GM18505 (cell line): ENCODE results near the gene ISLR2.

Experiments
- ATAC-seq: cut with Tn5 transposase; IDR thresholded peaks from one replicate; pipeline ENCODE4 v1.9.1; 2021; ENCODE audit not compliant: unreplicated experiment
- POLR2A ChIP-seq: IDR thresholded peaks from 4 replicates; pipeline ENCODE4 v1.6.1; 2011; ENCODE audit warnings: borderline replicate concordance; ENCODE audit not compliant: insufficient read depth, insufficient read length; ENCODE audit errors: extremely low read depth

The ISLR2 gene

GRCh38 chr15:74134387-74135027 is 4.1 kb downstream of the ISLR2 start:
- no peak for TF ChIP-seq POLR2A
- ATAC-seq, result no peak

GRCh38 chr15:74135041-74135565 is 4.7 kb downstream of the ISLR2 start:
- ATAC-seq, result no peak
- TF ChIP-seq POLR2A, result no peak

GRCh38 chr15:74136540-74136813 is 6.1 kb downstream of the ISLR2 start:
- no peak for ATAC-seq
- no peak for TF ChIP-seq POLR2A

- no peak for ATAC-seq
- no peak for TF ChIP-seq POLR2A
Observed at GRCh38 chr15:74136814-74137536, 6.6 kb downstream of the ISLR2 start.

GRCh38 chr15:74137537-74137894 is 7.1 kb downstream of the ISLR2 start:
- no peak for TF ChIP-seq POLR2A
- no peak for ATAC-seq

GRCh38 chr15:74138642-74139041 is 8.3 kb downstream of the ISLR2 start:
- ATAC-seq, result no peak
- TF ChIP-seq POLR2A, result no peak

GRCh38 chr15:74141591-74141990 is 11.2 kb downstream of the ISLR2 start:
- ATAC-seq, result no peak
- TF ChIP-seq POLR2A, result no peak

GRCh38 chr15:74144153-74144775 is 13.9 kb downstream of the ISLR2 start:
- no peak for TF ChIP-seq POLR2A
- no peak for ATAC-seq

GRCh38 chr15:74146277-74146800 is 16.0 kb downstream of the ISLR2 start:
- ATAC-seq, result no peak
- TF ChIP-seq POLR2A, result no peak

GRCh38 chr15:74147051-74147450 is 16.7 kb downstream of the ISLR2 start:
- no peak for ATAC-seq
- TF ChIP-seq POLR2A, result no peak

GRCh38 chr15:74155766-74156417 is 25.5 kb downstream of the ISLR2 start:
- no peak for ATAC-seq
- TF ChIP-seq POLR2A, result no peak

GRCh38 chr15:74156678-74157411 is 26.5 kb downstream of the ISLR2 start:
- TF ChIP-seq POLR2A, result no peak
- ATAC-seq, result no peak
